Fibroblast of gingiva (primary cell): ENCODE measurements around the gene CHMP4A.
A peak's percentile ranks its signal among the peaks of the same experiment; 100 is the strongest.
"Not testable (repeated sequence)": the region's sequence is repeated elsewhere in the genome, so short reads cannot be mapped to it uniquely, and the experiment has no call there.

ENCODE experiments used
- DNase-seq: peaks from one replicate; pipeline ENCODE4 v3.0.0-alpha.2; 2011; ENCODE audit warnings: low read depth

The CHMP4A gene

GRCh38 chr14:24224618-24225071 lies 11.4 kb upstream of the CHMP4A start:
- peak; percentile 41 for DNase-seq

GRCh38 chr14:24222987-24223386 lies 9.7 kb upstream of the CHMP4A start:
- DNase-seq, result not testable (repeated sequence)

- no peak for DNase-seq
Measured at GRCh38 chr14:24219521-24219920, 6.2 kb upstream of the CHMP4A start.

- DNase-seq, result no peak
Measured at GRCh38 chr14:24219080-24219479, 5.8 kb upstream of the CHMP4A start.

- DNase-seq, result not testable (repeated sequence)
Measured at GRCh38 chr14:24216876-24217275, 3.6 kb upstream of the CHMP4A start.

GRCh38 chr14:24216345-24216699 lies 3.0 kb upstream of the CHMP4A start:
- DNase-seq, result no peak

- peak; percentile 87 for DNase-seq
Measured at GRCh38 chr14:24215495-24216344, 2.4 kb upstream of the CHMP4A start, which contains the start of gene MDP1. TSS of gene MDP1 (minus strand) at chr14:24216066. CDS start at chr14:24215955, 111 bp downstream.

- no peak for DNase-seq
Measured at GRCh38 chr14:24213866-24214662, 776 bp upstream of the CHMP4A start.

GRCh38 chr14:24211311-24211710 lies 2.0 kb downstream of the CHMP4A start:
- no peak for DNase-seq

GRCh38 chr14:24207625-24208024 lies 5.7 kb downstream of the CHMP4A start:
- DNase-seq, result no peak

- DNase-seq, result no peak
Measured at GRCh38 chr14:24207104-24207551, 6.2 kb downstream of the CHMP4A start.

GRCh38 chr14:24206260-24207103 lies 6.8 kb downstream of the CHMP4A start:
- DNase-seq, result no peak

GRCh38 chr14:24204163-24205146 lies 8.8 kb downstream of the CHMP4A start:
- DNase-seq, result no peak

- not testable (repeated sequence) for DNase-seq
Measured at GRCh38 chr14:24203249-24203886, 9.9 kb downstream of the CHMP4A start.

GRCh38 chr14:24202538-24202937 lies 10.8 kb downstream of the CHMP4A start:
- not testable (repeated sequence) for DNase-seq

GRCh38 chr14:24198814-24199524 lies 14.3 kb downstream of the CHMP4A start:
- DNase-seq, result no peak

- no peak for DNase-seq
Measured at GRCh38 chr14:24197056-24197450, 16.2 kb downstream of the CHMP4A start.

- no peak for DNase-seq
Measured at GRCh38 chr14:24196071-24197055, 16.9 kb downstream of the CHMP4A start.
